ENCODE data around the gene HSP90AA1. TPM values are rescaled to one million over a fixed set of nuclear protein-coding genes. Genes with fewer than 3 reads are reported as not detected.
"Not testable (repeated sequence)": the region's sequence is repeated elsewhere in the genome, so short reads cannot be mapped to it uniquely, and the experiment has no call there.

Gene HSP90AA1
- total RNA-seq, 1 donor from 2014 or later: 540 TPM

DNA sequence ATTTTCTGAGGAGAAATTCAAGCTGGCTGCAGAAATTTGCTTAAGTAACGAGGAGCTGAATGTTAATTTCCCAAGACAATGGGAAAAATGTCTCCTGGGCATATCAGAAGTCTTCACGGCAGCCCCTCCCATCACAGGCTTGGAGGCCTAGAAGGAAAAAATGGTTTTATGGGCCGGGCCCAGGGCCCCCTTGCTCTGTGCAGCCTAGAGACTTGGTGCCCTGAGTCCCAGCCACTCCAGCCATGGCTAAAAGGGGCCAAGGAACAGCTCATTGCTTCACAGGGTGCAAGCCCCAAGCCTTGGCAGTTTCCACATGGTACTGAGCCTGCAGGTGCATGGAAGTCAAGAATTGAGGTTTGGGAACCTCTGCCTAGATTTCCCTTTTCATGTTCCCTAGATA lies 24.3 kb upstream of the HSP90AA1 start:
- Histone ChIP-seq H3K9me3 (no peaks in the 10 kb centered on the region), H3K4me1 (no peaks in the 10 kb centered on the region), H3K4me3 (no peak overlapping the region), H3K36me3 (no peaks in the 10 kb centered on the region), H3K27me3 (ENCODE audit: low read depth) (no peaks in the 10 kb centered on the region), H3K27ac (no peak overlapping the region)
- no peak for DNase-seq
- intact Hi-C loops (cut with DNase I): no loop called here
- no peak for TF ChIP-seq CTCF (IDR thresholded peaks at IDR 0.05)
- ATAC-seq: no peak

- ATAC-seq; H3K4me1 ChIP-seq; H3K9me3 ChIP-seq; H3K36me3 ChIP-seq; H3K27ac ChIP-seq; H3K27me3 ChIP-seq (ENCODE audit: low read depth); intact Hi-C loops (cut with DNase I); H3K4me3 ChIP-seq; DNase-seq: not testable (repeated sequence)
Measured at GRCh38 chr14:102109332-102109731, 22.5 kb upstream of the HSP90AA1 start.

DNA sequence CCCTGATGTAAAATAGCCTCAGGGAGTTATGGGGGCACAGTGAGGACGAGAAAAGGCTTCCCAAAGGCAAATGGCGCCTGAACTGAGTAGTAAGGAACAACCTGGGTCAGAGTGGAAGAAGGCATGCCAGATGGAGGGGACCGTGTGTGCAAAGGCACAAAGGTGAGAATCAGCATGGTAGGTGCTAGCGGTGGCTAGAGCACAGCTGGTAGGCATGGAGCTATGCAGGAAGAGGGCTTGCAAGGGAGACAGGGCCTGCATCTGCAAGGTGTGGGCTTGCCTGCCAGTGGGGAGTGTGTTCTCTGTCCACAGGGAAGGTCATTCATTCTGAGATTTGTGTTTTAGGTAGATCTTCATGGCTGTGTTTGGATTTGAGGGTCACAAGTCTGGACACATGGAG lies 18.5 kb upstream of the HSP90AA1 start:
- intact Hi-C loops (cut with DNase I): no loop called here

DNA sequence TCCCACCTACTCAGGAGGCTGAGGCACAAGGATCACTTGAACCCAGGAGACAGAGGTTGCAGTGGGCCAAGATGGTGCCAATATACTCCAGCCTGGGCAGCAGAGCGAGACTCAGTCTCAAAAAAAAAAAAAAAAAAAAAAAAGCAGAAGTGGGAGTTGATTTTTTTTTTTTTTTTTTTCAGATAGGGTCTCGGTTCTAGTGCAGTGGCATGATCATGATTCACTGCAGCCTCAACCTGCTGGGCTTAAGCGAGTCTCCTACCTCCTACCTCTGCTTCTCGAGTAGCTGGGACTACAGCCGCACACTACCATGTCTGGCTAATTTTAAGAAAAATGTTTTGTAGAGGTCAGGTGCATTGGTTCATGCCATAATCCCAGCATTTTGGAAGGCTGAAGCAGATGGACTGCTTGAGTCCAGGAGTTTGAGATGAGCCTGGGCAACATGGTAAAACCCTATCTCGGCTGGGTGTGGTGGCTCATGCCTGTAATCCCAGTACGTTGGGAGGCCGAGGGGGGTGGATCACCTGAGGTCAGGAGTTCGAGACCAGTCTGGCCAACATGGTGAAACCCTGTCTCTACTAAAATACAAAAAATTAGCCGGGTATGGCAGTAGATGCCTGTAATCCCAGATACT lies 16.3 kb upstream of the HSP90AA1 start:
- no peaks in the 10 kb centered on the region for H3K4me1 ChIP-seq
- no peak overlapping the region for H3K27ac ChIP-seq
- H3K27me3 ChIP-seq (ENCODE audit: low read depth): no peaks in the 10 kb centered on the region
- ATAC-seq (no peak), DNase-seq (no peak)
- H3K9me3 ChIP-seq: no peaks in the 10 kb centered on the region
- intact Hi-C loops (cut with DNase I): no loop called here
- no peak overlapping the region for H3K4me3 ChIP-seq
- no peak for TF ChIP-seq CTCF (IDR thresholded peaks at IDR 0.05)
- H3K36me3 ChIP-seq: no peaks in the 10 kb centered on the region

More for the DNA sequence above, 18.5 kb upstream of the HSP90AA1 start:
- Histone ChIP-seq H3K4me3 (no peak overlapping the region), H3K27me3 (ENCODE audit: low read depth) (no peaks in the 10 kb centered on the region), H3K4me1 (no peaks in the 10 kb centered on the region), H3K27ac (no peak overlapping the region), H3K9me3 (no peaks in the 10 kb centered on the region), H3K36me3 (no peaks in the 10 kb centered on the region)
- ATAC-seq (no peak), DNase-seq (no peak)
- no peak for TF ChIP-seq CTCF (IDR thresholded peaks at IDR 0.05)

DNA sequence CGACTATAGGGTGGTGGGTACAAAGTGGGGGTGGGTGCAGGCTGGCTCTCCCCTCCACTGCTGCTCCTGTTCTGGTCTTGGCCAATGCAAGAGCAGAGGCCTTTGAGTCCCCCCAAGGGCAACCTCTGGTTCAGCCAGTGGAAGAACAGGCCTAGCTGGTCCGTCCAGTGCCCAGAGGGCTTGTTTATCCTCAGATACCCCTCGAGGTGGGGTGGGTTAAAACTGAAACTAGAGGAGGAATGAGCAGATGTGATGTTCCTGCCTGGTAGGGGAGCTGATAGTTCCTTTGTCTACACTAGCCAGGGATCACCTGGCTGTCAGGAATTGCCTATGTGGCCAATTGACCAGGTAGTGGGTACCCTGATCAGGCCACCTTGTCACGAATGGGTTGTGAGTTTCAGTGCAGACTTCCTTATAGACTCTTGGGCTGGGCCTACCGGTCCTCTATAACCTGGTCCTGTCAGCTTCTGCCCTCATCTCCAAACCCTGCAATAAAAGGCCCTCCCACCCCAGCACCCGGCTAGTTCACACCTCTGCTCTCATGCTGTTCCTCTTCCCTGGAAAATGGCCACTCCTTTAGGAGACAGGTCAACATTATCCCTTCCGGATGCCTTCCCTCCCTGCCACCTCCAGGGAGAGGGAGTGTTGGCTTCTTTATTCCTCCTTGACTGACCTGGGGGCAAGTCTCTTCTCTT lies 10.7 kb upstream of the HSP90AA1 start:
- DNase-seq: no peak
- Histone ChIP-seq H3K4me1 (peaks cover 10% of the 10 kb centered on the region), H3K36me3 (no peaks in the 10 kb centered on the region), H3K27ac (no peak overlapping the region), H3K9me3 (no peaks in the 10 kb centered on the region), H3K4me3 (no peak overlapping the region), H3K27me3 (ENCODE audit: low read depth) (no peaks in the 10 kb centered on the region)
- intact Hi-C loops (cut with DNase I): no loop called here
- TF ChIP-seq CTCF (IDR thresholded peaks at IDR 0.05): no peak
- no peak for ATAC-seq

DNA sequence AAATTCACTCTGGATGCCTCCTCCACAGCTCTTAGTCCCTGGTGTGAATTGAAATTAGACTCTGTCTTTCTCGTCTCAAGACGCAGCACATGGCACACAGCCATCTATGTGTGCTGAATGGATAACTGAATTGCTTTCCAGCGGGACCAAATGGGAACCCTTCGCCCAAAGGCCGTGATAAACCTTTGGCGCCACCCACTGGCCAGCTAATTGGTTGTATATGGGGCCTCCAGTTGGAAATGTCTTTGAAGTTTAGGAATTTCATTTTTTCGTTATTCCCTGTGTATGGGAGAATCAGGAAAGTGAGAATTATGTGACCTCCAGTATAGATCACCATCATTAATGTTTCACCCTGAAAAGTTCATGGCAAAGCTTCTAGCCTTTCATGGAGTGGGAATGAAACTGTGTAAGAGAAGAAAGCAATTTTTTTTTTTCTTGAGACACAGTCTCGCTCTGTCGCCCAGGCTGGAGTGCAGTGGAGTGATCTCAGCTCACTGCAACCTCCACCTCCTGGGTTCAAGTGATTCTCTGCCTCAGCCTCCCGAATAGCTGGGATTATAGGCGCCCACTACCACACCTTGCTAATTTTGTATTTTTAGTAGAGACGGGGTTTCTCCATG lies 9.8 kb upstream of the HSP90AA1 start:
- H3K36me3 ChIP-seq: no peaks in the 10 kb centered on the region
- DNase-seq: peak; percentile 87
- no peaks in the 10 kb centered on the region for H3K9me3 ChIP-seq
- ATAC-seq: peak; percentile 90 to 94
- no peak overlapping the region for H3K4me3 ChIP-seq
- no peaks in the 10 kb centered on the region for H3K27me3 ChIP-seq (ENCODE audit: low read depth)
- intact Hi-C loops (cut with DNase I): no loop called here
- peak; percentile 90 for TF ChIP-seq CTCF (IDR thresholded peaks at IDR 0.05)
- peaks cover 10% of the 10 kb centered on the region for H3K4me1 ChIP-seq
- H3K27ac ChIP-seq: no peak overlapping the region

Measured in lower lobe of right lung (tissue), 2 donors.